Uterus (tissue), 4 donors: ENCODE data around the gene CLEC2D. TPM values are rescaled to one million over a fixed set of nuclear protein-coding genes. Genes with fewer than 3 reads are reported as not detected.
"Not testable (repeated sequence)": the region's sequence is repeated elsewhere in the genome, so short reads cannot be mapped to it uniquely, and the experiment has no call there.

Experiments used
- DNase-seq, 2 donors: peaks; one replicate each; pipeline ENCODE4 v3.0.0-alpha.2; 2019 to 2020
- H3K27ac ChIP-seq, 2 donors: fragments of 200-600 bp; sonication (generic); 1 replicate in 1 of 2; 2 replicates in 1 of 2; pipeline ENCODE4 v1.5.1; 2016 to 2018
- H3K27me3 ChIP-seq, 2 donors: fragments of 200-600 bp; sonication (generic); one replicate each; pipeline ENCODE4 v1.5.1; 2018 to 2019; ENCODE audit warnings: control low read depth in 1 of 2
- H3K36me3 ChIP-seq, 2 donors: fragments of 200-600 bp; sonication (generic); one replicate each; pipeline ENCODE4 v1.5.1; 2019; ENCODE audit warnings: control low read depth in 1 of 2
- H3K4me1 ChIP-seq, 2 donors: fragments of 200-600 bp; sonication (generic); one replicate each; pipeline ENCODE4 v1.5.1; 2018 to 2019; ENCODE audit warnings: control low read depth in 1 of 2
- H3K4me3 ChIP-seq, 2 donors: fragments of 200-600 bp; sonication (generic); 1 replicate in 1 of 2; 2 replicates in 1 of 2; pipeline ENCODE4 v1.5.1; 2018 to 2019; ENCODE audit warnings: mild to moderate bottlenecking in 1 of 2
- H3K9me3 ChIP-seq, 2 donors: fragments of 200-600 bp; sonication (generic); one replicate each; pipeline ENCODE4 v1.5.1; 2019; ENCODE audit warnings: control low read depth in 1 of 2
- CTCF ChIP-seq, 4 experiments: fragments of 200-600 bp in 2 of 4; fragments of 450-650 bp in 2 of 4; sonication (generic) in 2 of 4; IDR thresholded peaks; one replicate each; pipeline ENCODE4 v1.5.1; 2016 to 2019; ENCODE audit warnings: antibody characterized with exemption in 4 of 4, mild to moderate bottlenecking in 2 of 4, moderate library complexity in 1 of 4
- POLR2A ChIP-seq, 2 donors: fragments of 450-650 bp; IDR thresholded peaks; one replicate each; pipeline ENCODE4 v1.6.1; 2016; ENCODE audit warnings: antibody characterized with exemption in 2 of 2, mild to moderate bottlenecking in 1 of 2, moderate library complexity in 1 of 2
- intact Hi-C: fragments of 100-400 bp; cut with DNase I; formaldehyde crosslinking; loops from one replicate; pipeline ENCODE4 v1.15.1; 2023; ENCODE audit warnings: low total_unique reads
- total RNA-seq, 4 donors: library from RNA; depleted of rRNA in 3 of 4; stranded (reverse); fragments of >200 nt in 3 of 4; gene quantifications; one replicate each; pipeline versions ENCODE4 v1.1.0 to v1.2.4, GENCODE V29; 2014 to 2023
- donor health status: DM: yes; HTN: yes; CAD: no.

Gene CLEC2D
- total RNA-seq, 4 donors from 2014 or later, result 6.8 to 22.8 (median 13.9) TPM

- Histone ChIP-seq H3K4me3 (no peak overlapping the region), H3K27ac (no peak overlapping the region), H3K9me3 (no peaks in the 10 kb centered on the region), H3K27me3 (no peaks in the 10 kb centered on the region), H3K4me1 (no peaks in the 10 kb centered on the region), H3K36me3 (no peaks in the 10 kb centered on the region)
- TF ChIP-seq POLR2A (IDR thresholded peaks at IDR 0.05) (no peak), CTCF (IDR thresholded peaks at IDR 0.05) (no peak)
- DNase-seq, result no peak
- intact Hi-C loops, result no loop called here
These were observed 7.8 kb upstream of the CLEC2D start for GRCh38 chr12:9661720-9662119.

GRCh38 chr12:9662488-9662887 is 7.0 kb upstream of the CLEC2D start:
- Histone ChIP-seq H3K4me3 (no peak overlapping the region), H3K4me1 (no peaks in the 10 kb centered on the region), H3K27me3 (no peaks in the 10 kb centered on the region), H3K9me3 (no peaks in the 10 kb centered on the region), H3K36me3 (no peaks in the 10 kb centered on the region), H3K27ac (no peak overlapping the region)
- intact Hi-C loops, result no loop called here
- TF ChIP-seq CTCF (IDR thresholded peaks at IDR 0.05) (no peak), POLR2A (IDR thresholded peaks at IDR 0.05) (no peak)
- no peak for DNase-seq

- peaks cover 0 to 4% of the 10 kb centered on the region in 2 donors for H3K4me1 ChIP-seq
- TF ChIP-seq CTCF (IDR thresholded peaks at IDR 0.05) (no peak), POLR2A (IDR thresholded peaks at IDR 0.05) (no peak)
- H3K27ac ChIP-seq, result peak overlapping the region; percentile 50 to 59
- H3K27me3 ChIP-seq, result no peaks in the 10 kb centered on the region
- H3K4me3 ChIP-seq, result no peak overlapping the region
- H3K9me3 ChIP-seq, result no peaks in the 10 kb centered on the region
- H3K36me3 ChIP-seq, result no peaks in the 10 kb centered on the region
- intact Hi-C loops, result no loop called here
- DNase-seq, result no peak
These were observed 1.9 kb upstream of the CLEC2D start for GRCh38 chr12:9667403-9668160.

- H3K36me3 ChIP-seq, result no peaks in the 10 kb centered on the region
- H3K27me3 ChIP-seq, result no peaks in the 10 kb centered on the region
- intact Hi-C loops, result no loop called here
- H3K9me3 ChIP-seq, result no peaks in the 10 kb centered on the region
- peak overlapping the region; percentile 50 to 59 for H3K27ac ChIP-seq
- no peak for TF ChIP-seq POLR2A (IDR thresholded peaks at IDR 0.05)
- no peak for TF ChIP-seq CTCF (IDR thresholded peaks at IDR 0.05)
- peaks cover 0 to 4% of the 10 kb centered on the region in 2 donors for H3K4me1 ChIP-seq
- DNase-seq, result peak in 1 of 2 donors; percentile 32
- H3K4me3 ChIP-seq, result no peak overlapping the region
These were observed 1.1 kb upstream of the CLEC2D start for GRCh38 chr12:9668161-9669018.

- Histone ChIP-seq H3K36me3 (no peaks in the 10 kb centered on the region), H3K27me3 (no peaks in the 10 kb centered on the region), H3K4me3 (no peak overlapping the region), H3K4me1 (peaks cover 0 to 4% of the 10 kb centered on the region in 2 donors), H3K27ac (no peak overlapping the region), H3K9me3 (no peaks in the 10 kb centered on the region)
- no peak for DNase-seq
- TF ChIP-seq CTCF (IDR thresholded peaks at IDR 0.05) (no peak), POLR2A (IDR thresholded peaks at IDR 0.05) (no peak)
- intact Hi-C loops, result no loop called here
These were observed 540 bp upstream of the CLEC2D start for GRCh38 chr12:9669019-9669326.

- H3K4me3 ChIP-seq, H3K27me3 ChIP-seq, H3K36me3 ChIP-seq, DNase-seq, H3K27ac ChIP-seq, intact Hi-C loops, H3K4me1 ChIP-seq, H3K9me3 ChIP-seq: not testable (repeated sequence)
These were observed 2.8 kb downstream of the CLEC2D start for GRCh38 chr12:9672340-9672739.
